NT2/D1 (cell line): Measurements from ENCODE around the gene TIAM1.

Experiments used
- YY1 ChIP-seq: IDR thresholded peaks from 2 replicates; pipeline ENCODE4 v1.6.1; 2011; ENCODE audit not compliant: insufficient read length, insufficient read depth
- ZNF274 ChIP-seq: IDR thresholded peaks from 2 replicates; pipeline ENCODE4 v1.6.1; 2011; ENCODE audit warnings: mild to moderate bottlenecking, low read depth, low read length

DNA sequence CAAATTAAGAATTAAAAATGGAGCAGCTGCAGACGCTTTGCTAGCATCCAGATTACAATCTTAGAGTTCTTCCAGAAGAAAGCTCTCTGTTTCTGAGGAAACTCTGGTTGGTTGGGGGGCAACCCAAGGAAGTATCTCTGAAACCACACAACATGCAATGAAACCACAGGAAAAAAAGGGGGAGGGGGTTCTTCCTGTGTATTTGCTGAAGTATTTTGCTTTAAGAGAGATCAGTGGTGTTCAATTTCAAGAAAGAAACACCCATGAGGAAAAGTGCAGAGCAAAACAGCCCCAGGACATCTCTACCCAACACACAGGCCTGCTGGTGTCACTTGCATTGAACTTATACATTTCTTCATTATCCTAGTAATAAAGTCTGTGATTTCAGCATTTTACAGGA is 19.7 kb upstream of the TIAM1 start:
- no peak for TF ChIP-seq YY1
- no peak for TF ChIP-seq ZNF274
